DOHH2 (cell line): ENCODE measurements around the gene SBF1.

Experiments used
- H3F3A ChIP-seq: fragments of 200-600 bp; sonication (generic), shearing (Covaris generic); 2 replicates; pipeline ENCODE4 v1.6.0; 2016; ENCODE audit warnings: antibody characterized with exemption, mild to moderate bottlenecking; ENCODE audit not compliant: control insufficient read depth, insufficient read depth
- H3K27ac ChIP-seq: fragments of 200-600 bp; sonication (generic); 2 replicates; pipeline ENCODE4 v1.5.1; 2014; ENCODE audit warnings: low read depth, mild to moderate bottlenecking, low read length, moderate library complexity
- H3K27me3 ChIP-seq: fragments of 200-600 bp; sonication (generic); 2 replicates; pipeline ENCODE4 v1.6.1; 2014; ENCODE audit warnings: mild to moderate bottlenecking, low read length, mixed read lengths; ENCODE audit not compliant: control insufficient read depth
- H3K36me3 ChIP-seq: fragments of 200-600 bp; sonication (generic); 2 replicates; pipeline ENCODE4 v1.6.1; 2014; ENCODE audit warnings: mild to moderate bottlenecking, low read length, moderate library complexity, mixed read lengths; ENCODE audit not compliant: control insufficient read depth
- H3K4me1 ChIP-seq: fragments of 200-600 bp; sonication (generic); 2 replicates; pipeline ENCODE4 v1.6.1; 2014; ENCODE audit warnings: mild to moderate bottlenecking, low read length, mixed read lengths; ENCODE audit not compliant: control insufficient read depth
- H3K4me2 ChIP-seq: fragments of 200-600 bp; sonication (generic); 2 replicates; pipeline ENCODE4 v1.6.0; 2014; ENCODE audit warnings: mild to moderate bottlenecking, low read length, moderate library complexity
- H3K4me3 ChIP-seq: fragments of 200-600 bp; sonication (generic); 2 replicates; pipeline ENCODE4 v1.5.1; 2014; ENCODE audit warnings: mild to moderate bottlenecking, low read length, mixed read lengths
- H3K79me2 ChIP-seq: fragments of 200-600 bp; sonication (generic); 2 replicates; pipeline ENCODE4 v1.6.1; 2014; ENCODE audit warnings: mild to moderate bottlenecking, low read length, mixed read lengths; ENCODE audit not compliant: control insufficient read depth
- H3K9me2 ChIP-seq: fragments of 200-600 bp; sonication (generic); replicated peaks from 2 replicates; pipeline ENCODE4 v1.6.1; 2014; ENCODE audit warnings: mild to moderate bottlenecking, low read length, mixed read lengths; ENCODE audit not compliant: control insufficient read depth
- H3K9me3 ChIP-seq: fragments of 200-600 bp; sonication (generic); 2 replicates; pipeline ENCODE4 v1.6.1; 2014; ENCODE audit warnings: antibody characterized with exemption, low read length, mixed read lengths; ENCODE audit not compliant: control insufficient read depth, insufficient read depth
- H4K20me1 ChIP-seq: fragments of 200-600 bp; sonication (generic); 2 replicates; pipeline ENCODE4 v1.6.0; 2014; ENCODE audit warnings: low read depth, mild to moderate bottlenecking, antibody characterized with exemption, low read length, moderate library complexity; ENCODE audit not compliant: control insufficient read depth, insufficient read depth
- CTCF ChIP-seq: fragments of 200-600 bp; sonication (generic); IDR thresholded peaks from one replicate; pipeline ENCODE4 v1.5.1; 2014; ENCODE audit warnings: antibody characterized with exemption, mild to moderate bottlenecking, low read depth, low read length; ENCODE audit not compliant: poor library complexity, severe bottlenecking
- EZH2phosphoT487 ChIP-seq: fragments of 200-600 bp; sonication (generic); IDR thresholded peaks from 2 replicates; pipeline ENCODE4 v1.6.1; 2017; ENCODE audit warnings: borderline replicate concordance, mild to moderate bottlenecking, antibody characterized with exemption, low read length, moderate library complexity, mixed read lengths

The SBF1 gene

GRCh38 chr22:50500452-50500851, 25.6 kb upstream of the SBF1 start:
- Histone ChIP-seq H3F3A (peaks cover 3% of the 10 kb centered on the region), H3K9me2 (no peaks in the 10 kb centered on the region), H3K9me3 (no peaks in the 10 kb centered on the region), H3K36me3 (peaks cover 18% of the 10 kb centered on the region), H3K4me2 (no peak overlapping the region), H3K4me3 (no peak overlapping the region), H3K79me2 (peaks cover 8% of the 10 kb centered on the region; the same call in 1 of the 2 replicates), H3K27ac (no peak overlapping the region), H4K20me1 (no peaks in the 10 kb centered on the region), H3K4me1 (peaks cover 31% of the 10 kb centered on the region), H3K27me3 (no peaks in the 10 kb centered on the region)
- TF ChIP-seq CTCF (no peak), EZH2phosphoT487 (no peak)

GRCh38 chr22:50498322-50498890, 23.6 kb upstream of the SBF1 start:
- H3K9me2 ChIP-seq: no peaks in the 10 kb centered on the region
- H3K27ac ChIP-seq: peak overlapping the region; percentile 18
- H4K20me1 ChIP-seq: no peaks in the 10 kb centered on the region
- H3K79me2 ChIP-seq: no peaks in the 10 kb centered on the region
- no peaks in the 10 kb centered on the region for H3K27me3 ChIP-seq
- H3K36me3 ChIP-seq: peaks cover 6% of the 10 kb centered on the region; the same call in 1 of the 2 replicates
- no peak for TF ChIP-seq EZH2phosphoT487
- TF ChIP-seq CTCF: peak; percentile 89
- peak overlapping the region; percentile 58 for H3K4me3 ChIP-seq
- no peaks in the 10 kb centered on the region for H3K9me3 ChIP-seq
- peak overlapping the region; percentile 78 for H3K4me2 ChIP-seq
- peaks cover 3% of the 10 kb centered on the region for H3F3A ChIP-seq
- H3K4me1 ChIP-seq: peaks cover 31% of the 10 kb centered on the region

GRCh38 chr22:50497093-50497492, 22.3 kb upstream of the SBF1 start:
- H3K27me3 ChIP-seq: no peaks in the 10 kb centered on the region
- H3K27ac ChIP-seq: no peak overlapping the region
- H3K36me3 ChIP-seq: no peaks in the 10 kb centered on the region
- no peak for TF ChIP-seq EZH2phosphoT487
- TF ChIP-seq CTCF: no peak
- no peak overlapping the region for H3K4me3 ChIP-seq
- H3K9me2 ChIP-seq: no peaks in the 10 kb centered on the region
- H3K9me3 ChIP-seq: no peaks in the 10 kb centered on the region
- H4K20me1 ChIP-seq: no peaks in the 10 kb centered on the region
- no peaks in the 10 kb centered on the region for H3K79me2 ChIP-seq
- peaks cover 31% of the 10 kb centered on the region for H3K4me1 ChIP-seq
- H3K4me2 ChIP-seq: no peak overlapping the region
- peaks cover 3% of the 10 kb centered on the region for H3F3A ChIP-seq
